GM12891 (cell line): ENCODE measurements around the gene STK16. TPM values are rescaled to one million over a fixed set of nuclear protein-coding genes. Genes with fewer than 3 reads are reported as not detected.
"Not testable (repeated sequence)": the region's sequence is repeated elsewhere in the genome, so short reads cannot be mapped to it uniquely, and the experiment has no call there.

ENCODE experiments used
- DNase-seq: peaks from one replicate; pipeline ENCODE4 v3.0.0; 2011; ENCODE audit warnings: low spot score; ENCODE audit not compliant: insufficient read length
- FAIRE-seq: peaks from 2 replicates; lab custom pipeline; 2011; peaks lifted over from hg19 to GRCh38; lab: Jason Lieb, UNC
- PAX5 ChIP-seq: IDR thresholded peaks from 2 replicates; pipeline ENCODE4 v1.6.1; 2011; ENCODE audit warnings: low read length, moderate library complexity, mild to moderate bottlenecking; ENCODE audit not compliant: insufficient read depth, severe bottlenecking
- POLR2A ChIP-seq: IDR thresholded peaks from 2 replicates; pipeline ENCODE4 v1.6.1; 2011; ENCODE audit warnings: low read depth, low read length, control low read depth
- POLR2AphosphoS5 ChIP-seq: IDR thresholded peaks from 2 replicates; pipeline ENCODE4 v1.6.1; 2011; ENCODE audit warnings: low read depth, low read length, control low read depth
- POU2F2 ChIP-seq: IDR thresholded peaks from 2 replicates; pipeline ENCODE4 v1.6.1; 2011; ENCODE audit warnings: low read depth, mild to moderate bottlenecking, control low read depth, low read length, moderate library complexity
- SPI1 ChIP-seq: IDR thresholded peaks from 2 replicates; pipeline ENCODE4 v1.6.1; 2011; ENCODE audit warnings: low read depth, low read length, control low read depth
- TAF1 ChIP-seq: IDR thresholded peaks from 2 replicates; pipeline ENCODE4 v1.6.1; 2011; ENCODE audit warnings: low read depth, low read length, control low read depth
- polyA plus RNA-seq: library from polyadenylated mRNA; unstranded; fragments of >200 nt; gene quantifications from one replicate; pipeline ENCODE4 v1.2.1, GENCODE V29; 2012; ENCODE audit warnings: low read depth, missing spikeins, inconsistent platforms; ENCODE audit not compliant: missing spikeins

The STK16 gene
- 31.0 TPM for polyA plus RNA-seq

GRCh38 chr2:219245148-219245898 lies at the start of gene STK16, which contains the start of gene GLB1L:
Gene STK16, plus strand, starts transcription at chr2:219245479. Its CDS starts 521 bp downstream, at chr2:219246000.
Gene GLB1L, minus strand, starts transcription at chr2:219245444. Its CDS starts 1,871 bp downstream, at chr2:219243573.
- FAIRE-seq (peak; percentile 96), DNase-seq (peak; percentile 99)
- TF ChIP-seq PAX5 (no peak), POU2F2 (no peak), POLR2A (peak; percentile 85), TAF1 (peak; percentile 68; the same call in 1 of the 2 replicates), POLR2AphosphoS5 (peak; percentile 77), SPI1 (0 out of 2 replicates have a peak, but pooled peaks have one; percentile 36)

- TF ChIP-seq TAF1: no peak
- no peak for TF ChIP-seq SPI1
- no peak for TF ChIP-seq POLR2A
- TF ChIP-seq POLR2AphosphoS5: no peak
- TF ChIP-seq PAX5: no peak
- no peak for TF ChIP-seq POU2F2
- no peak for FAIRE-seq
- DNase-seq: no peak
Observed at GRCh38 chr2:219197388-219197787, 47.9 kb upstream of the STK16 start.

- TF ChIP-seq PAX5 (no peak), SPI1 (no peak), POLR2AphosphoS5 (no peak), POLR2A (no peak), TAF1 (no peak), POU2F2 (no peak)
- no peak for FAIRE-seq
- no peak for DNase-seq
Observed at GRCh38 chr2:219198974-219199373, 46.3 kb upstream of the STK16 start.

GRCh38 chr2:219199470-219200211 lies 45.6 kb upstream of the STK16 start:
- FAIRE-seq: no peak
- DNase-seq: no peak
- no peak for TF ChIP-seq SPI1
- TF ChIP-seq PAX5: no peak
- no peak for TF ChIP-seq POLR2A
- TF ChIP-seq POU2F2: no peak
- no peak for TF ChIP-seq POLR2AphosphoS5
- no peak for TF ChIP-seq TAF1

- DNase-seq, FAIRE-seq: not testable (repeated sequence)
Observed at GRCh38 chr2:219200502-219201326, 44.6 kb upstream of the STK16 start.

GRCh38 chr2:219201331-219201730 lies 43.9 kb upstream of the STK16 start:
- DNase-seq, FAIRE-seq: not testable (repeated sequence)

GRCh38 chr2:219204425-219205164 lies 40.7 kb upstream of the STK16 start:
- DNase-seq (no peak), FAIRE-seq (no peak)
- TF ChIP-seq TAF1: no peak
- no peak for TF ChIP-seq PAX5
- no peak for TF ChIP-seq POU2F2
- TF ChIP-seq POLR2AphosphoS5: no peak
- no peak for TF ChIP-seq SPI1
- TF ChIP-seq POLR2A: no peak

GRCh38 chr2:219205165-219205538 lies 40.1 kb upstream of the STK16 start:
- no peak for FAIRE-seq
- no peak for DNase-seq
- TF ChIP-seq POLR2AphosphoS5 (no peak), PAX5 (no peak), POLR2A (no peak), TAF1 (no peak), SPI1 (no peak)

- DNase-seq: no peak
- no peak for TF ChIP-seq POLR2AphosphoS5
- no peak for TF ChIP-seq POLR2A
- no peak for TF ChIP-seq POU2F2
- no peak for TF ChIP-seq PAX5
- no peak for TF ChIP-seq SPI1
- no peak for TF ChIP-seq TAF1
- no peak for FAIRE-seq
Observed at GRCh38 chr2:219205981-219206327, 39.3 kb upstream of the STK16 start.
